Measurements from ENCODE around the gene RNF26. TPM values are rescaled to one million over a fixed set of nuclear protein-coding genes. Genes with fewer than 3 reads are reported as not detected.

RNF26 gene
- total RNA-seq, 1 experiment from 2014 or later = 19.2 TPM

- Mint-ChIP-seq H3K9me3 (ENCODE audit: unreplicated experiment) (no peaks in the 10 kb centered on the region), H3K27ac (ENCODE audit: low read depth, unreplicated experiment) (peak overlapping the region; percentile 73), H3K27me3 (ENCODE audit: insufficient read depth, unreplicated experiment) (no peaks in the 10 kb centered on the region), H3K4me3 (ENCODE audit: unreplicated experiment) (no peak overlapping the region), H3K4me1 (ENCODE audit: insufficient read depth, unreplicated experiment) (peaks cover 77% of the 10 kb centered on the region), H3K36me3 (ENCODE audit: insufficient read depth, unreplicated experiment) (no peaks in the 10 kb centered on the region)
- POLR2A ChIA-PET = interaction anchor here (0.6 to 10.6 kb wide), 10 partner anchors 10 to 1344 kb away, joined by 3 to 85 read pairs (median 4); partner anchors contain the start of genes RNF26, TRIM29 and USP2
- no peak for DNase-seq (ENCODE audit: unreplicated experiment)
- no peak for TF ChIP-seq CTCF (IDR thresholded peaks at IDR 0.05; ENCODE audit: unreplicated experiment)
- BruUV-seq (replicated peaks) = no TSS peak
- CTCF ChIA-PET = interaction anchor here (0.8 to 19.9 kb wide), 9 partner anchors 8 to 167 kb away, joined by 3 to 415 read pairs (median 4); partner anchors contain the start of gene USP2
- intact Hi-C loops (cut with micrococcal nuclease) = no loop called here
These were observed 32.6 kb downstream of the RNF26 start for GRCh38 chr11:119366690-119367620.

GRCh38 chr11:119367661-119368120 lies 33.4 kb downstream of the RNF26 start:
- ChIA-PET CTCF (interaction anchor here (0.8 to 19.9 kb wide), 11 partner anchors 9 to 372 kb away, joined by 3 to 415 read pairs (median 4); partner anchors contain the start of gene USP2), POLR2A (interaction anchor here (0.6 to 10.6 kb wide), 13 partner anchors 11 to 1343 kb away, joined by 3 to 85 read pairs (median 4); partner anchors contain the start of genes HINFP, RNF26, TRIM29 and USP2)
- DNase-seq (ENCODE audit: unreplicated experiment) = peak; percentile 95
- Mint-ChIP-seq H3K27me3 (ENCODE audit: insufficient read depth, unreplicated experiment) (no peaks in the 10 kb centered on the region), H3K36me3 (ENCODE audit: insufficient read depth, unreplicated experiment) (peaks cover under 1% of the 10 kb centered on the region), H3K4me3 (ENCODE audit: unreplicated experiment) (no peak overlapping the region), H3K27ac (ENCODE audit: low read depth, unreplicated experiment) (peak overlapping the region; percentile 73), H3K4me1 (ENCODE audit: insufficient read depth, unreplicated experiment) (peaks cover 73% of the 10 kb centered on the region), H3K9me3 (ENCODE audit: unreplicated experiment) (no peaks in the 10 kb centered on the region)
- intact Hi-C loops (cut with micrococcal nuclease) = no loop called here
- TF ChIP-seq CTCF (IDR thresholded peaks at IDR 0.05; ENCODE audit: unreplicated experiment) = no peak
- BruUV-seq (replicated peaks) = no TSS peak

GRCh38 chr11:119368121-119369034 lies 34.1 kb downstream of the RNF26 start:
- Mint-ChIP-seq H3K36me3 (ENCODE audit: insufficient read depth, unreplicated experiment) (peaks cover 4% of the 10 kb centered on the region), H3K4me3 (ENCODE audit: unreplicated experiment) (peak overlapping the region; percentile 54), H3K9me3 (ENCODE audit: unreplicated experiment) (no peaks in the 10 kb centered on the region), H3K27me3 (ENCODE audit: insufficient read depth, unreplicated experiment) (no peaks in the 10 kb centered on the region), H3K27ac (ENCODE audit: low read depth, unreplicated experiment) (peak overlapping the region; percentile 73), H3K4me1 (ENCODE audit: insufficient read depth, unreplicated experiment) (peaks cover 72% of the 10 kb centered on the region)
- ChIA-PET POLR2A (interaction anchor here (0.6 to 10.6 kb wide), 17 partner anchors 7 to 1342 kb away, joined by 3 to 85 read pairs (median 4); partner anchors contain the start of genes HINFP, RNF26 and USP2), CTCF (interaction anchor here (0.6 to 19.9 kb wide), 14 partner anchors 8 to 371 kb away, joined by 3 to 415 read pairs (median 4); partner anchors contain the start of gene USP2)
- DNase-seq (ENCODE audit: unreplicated experiment) = peak; percentile 93
- intact Hi-C loops (cut with micrococcal nuclease) = no loop called here
- TF ChIP-seq CTCF (IDR thresholded peaks at IDR 0.05; ENCODE audit: unreplicated experiment) = no peak
- no TSS peak for BruUV-seq (replicated peaks)

All from MCF 10A (cell line).